Measurements from ENCODE around the gene APOA1.
A peak's percentile ranks its signal among the peaks of the same experiment; 100 is the strongest.
"Not testable (repeated sequence)": the region's sequence is repeated elsewhere in the genome, so short reads cannot be mapped to it uniquely, and the experiment has no call there.

The APOA1 gene

GRCh38 chr11:116857316-116857715 lies 19.9 kb upstream of the APOA1 start:
- DNase-seq, result no peak

DNA sequence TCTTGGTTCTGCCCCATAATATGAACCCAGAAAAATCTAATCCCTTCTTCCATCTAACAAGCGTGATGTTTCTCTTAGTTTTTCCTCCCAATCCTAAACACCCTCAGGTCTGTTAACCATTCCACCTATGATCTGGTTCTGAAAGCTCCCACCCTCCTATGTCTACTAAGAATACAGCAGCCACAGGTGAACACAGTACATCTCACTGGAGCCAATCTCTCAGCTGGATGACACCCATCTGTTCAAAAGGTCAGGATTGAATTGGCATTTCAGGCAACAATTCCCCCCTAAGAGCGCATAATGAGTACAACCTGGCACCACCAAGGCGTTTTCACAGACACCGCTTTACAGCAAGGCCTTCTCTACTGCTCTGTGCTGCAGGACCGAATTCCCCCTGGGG lies 19.0 kb upstream of the APOA1 start:
- DNase-seq, result no peak

- no peak for DNase-seq
Measured at GRCh38 chr11:116855413-116855812, 18.0 kb upstream of the APOA1 start.

DNA sequence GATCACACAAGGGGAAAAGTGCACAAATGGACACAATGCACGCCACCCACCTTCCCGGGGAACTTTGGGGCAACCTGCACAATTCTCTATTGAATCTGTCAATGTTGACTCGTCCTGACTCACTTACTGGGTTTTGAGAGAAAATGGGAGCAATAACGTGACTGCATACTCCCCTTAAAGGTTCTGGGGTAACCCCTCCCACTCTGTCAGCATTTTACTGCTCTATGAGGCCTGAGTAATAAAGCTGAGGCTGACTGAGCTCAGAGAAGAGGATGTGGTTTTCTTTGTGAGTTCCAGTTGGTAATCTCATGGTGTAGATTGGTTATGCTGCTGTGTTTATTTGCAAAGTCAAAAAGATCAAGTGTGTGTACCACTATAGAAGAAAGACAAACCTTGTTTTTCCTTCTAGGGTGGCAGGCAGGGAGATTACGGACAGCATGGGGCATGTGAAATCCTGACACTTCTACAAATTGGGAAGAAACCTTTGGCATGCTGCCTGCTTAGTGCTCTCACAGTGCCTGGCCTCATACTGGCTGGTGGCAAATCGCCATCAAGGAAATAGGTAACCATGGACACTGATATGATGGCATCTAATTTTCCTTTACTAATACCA lies 16.1 kb upstream of the APOA1 start:
- peak; percentile 82 for DNase-seq

- no peak for DNase-seq
Measured at GRCh38 chr11:116852261-116853031, 15.0 kb upstream of the APOA1 start.

DNA sequence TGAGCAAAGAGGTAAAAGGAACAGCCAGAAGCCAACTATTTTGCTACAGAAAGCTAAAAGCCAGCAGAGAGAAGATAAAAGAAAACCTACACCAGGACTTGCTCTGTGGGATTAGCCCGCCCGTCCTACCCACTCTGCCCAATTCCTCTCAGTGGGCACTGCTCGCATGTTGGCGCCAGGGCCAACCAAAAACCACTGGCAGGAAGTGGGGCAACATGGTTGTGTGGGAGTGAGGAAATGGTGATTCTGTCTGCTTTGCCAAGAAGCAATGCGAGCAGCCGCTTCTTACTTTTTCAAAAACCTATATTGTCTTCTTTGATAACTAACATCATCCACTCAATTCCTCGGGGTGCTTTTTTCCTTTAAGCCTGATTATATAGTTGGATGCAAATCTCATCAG lies 14.2 kb upstream of the APOA1 start:
- peak; percentile 62 for DNase-seq

GRCh38 chr11:116849486-116849885 lies 12.1 kb upstream of the APOA1 start:
- DNase-seq, result no peak

DNA sequence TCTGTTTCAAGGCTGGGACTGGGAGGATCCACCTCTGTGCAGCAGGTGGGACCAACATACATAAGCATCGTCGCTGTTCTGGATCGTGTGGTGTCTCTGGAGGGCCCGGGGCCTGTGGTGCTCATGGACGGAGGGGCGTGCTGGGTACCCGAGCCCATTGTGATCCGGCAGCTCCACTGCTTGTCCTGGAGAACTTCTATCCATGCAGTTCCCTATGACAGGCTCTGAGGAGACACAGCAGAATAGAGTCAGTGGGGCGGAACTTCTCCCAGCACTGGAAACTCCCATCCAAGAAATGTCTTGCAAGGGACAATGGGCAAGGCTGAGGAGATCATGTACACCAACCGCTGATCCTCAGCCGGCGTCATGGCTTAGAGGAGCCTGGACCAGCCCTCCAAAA lies 11.6 kb upstream of the APOA1 start:
- no peak for DNase-seq

DNA sequence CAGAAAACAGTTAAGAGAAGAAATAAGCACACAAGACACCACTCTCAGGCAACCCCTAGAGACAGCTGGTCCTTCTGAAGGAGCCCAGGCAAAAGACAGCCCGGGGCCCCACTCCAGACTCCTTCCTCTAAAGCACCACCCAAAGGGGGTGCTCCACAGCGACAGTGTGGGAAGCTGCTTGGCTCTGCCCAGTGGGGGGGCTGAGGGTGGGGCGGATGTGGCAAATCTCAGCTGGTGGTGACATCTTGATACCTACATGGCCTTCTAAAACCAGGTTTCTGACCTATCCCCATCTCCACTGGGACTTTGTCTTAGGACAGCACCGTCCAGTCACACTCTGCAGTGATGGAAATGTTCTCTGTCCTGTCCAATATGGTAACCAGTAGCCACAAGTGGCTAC lies 10.2 kb upstream of the APOA1 start:
- DNase-seq, result no peak

- DNase-seq, result no peak
Measured at GRCh38 chr11:116844722-116845121, 7.3 kb upstream of the APOA1 start.

- no peak for DNase-seq
Measured at GRCh38 chr11:116843661-116844060, 6.2 kb upstream of the APOA1 start.

DNA sequence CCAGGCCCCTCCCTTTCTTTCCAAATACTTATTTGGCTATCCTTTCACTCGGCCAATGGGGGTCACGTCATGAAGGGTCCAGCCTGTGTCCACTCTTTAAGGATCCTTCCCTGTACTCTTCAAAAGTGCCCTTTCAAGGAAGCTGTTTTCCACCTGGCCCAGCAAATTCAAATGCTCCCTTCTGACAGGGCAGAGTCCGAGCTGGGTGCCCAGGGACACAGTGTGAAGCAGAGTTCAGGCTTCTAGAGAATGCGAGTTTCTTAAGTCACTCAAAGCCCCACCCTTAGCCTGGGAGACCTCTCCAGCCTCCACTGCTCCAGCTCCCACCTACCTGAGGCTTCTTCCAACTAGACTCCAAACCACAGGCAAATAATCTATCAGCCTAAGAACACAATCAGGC lies 5.5 kb upstream of the APOA1 start:
- no peak for DNase-seq

- DNase-seq, result no peak
Measured at GRCh38 chr11:116842117-116842516, 4.7 kb upstream of the APOA1 start.

DNA sequence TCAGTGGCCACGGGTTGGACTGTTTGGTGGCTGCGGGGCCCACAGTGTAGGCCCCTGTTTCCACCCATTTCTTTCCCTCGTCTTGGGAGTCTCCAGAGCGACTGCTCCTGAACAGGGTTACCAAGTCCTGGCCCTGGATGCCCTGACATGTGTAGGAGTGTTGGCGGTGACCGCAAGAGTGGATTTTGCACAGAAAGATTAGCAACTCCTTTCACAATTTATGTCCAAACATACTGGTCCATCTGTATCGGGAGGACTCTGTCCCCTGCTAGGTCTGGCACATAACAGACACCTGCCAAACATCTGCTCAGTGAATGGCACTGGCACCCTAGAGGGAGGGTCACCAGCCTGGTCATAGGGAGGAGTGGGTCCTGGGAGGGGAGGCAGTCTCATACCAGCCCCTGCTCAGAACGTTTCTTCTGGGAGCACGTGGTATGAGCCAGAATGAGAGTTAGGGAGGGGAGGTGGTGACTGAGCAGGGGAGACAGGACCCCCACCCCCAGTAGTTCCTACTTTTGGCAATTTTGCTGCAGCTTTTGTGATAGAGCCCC lies 3.4 kb upstream of the APOA1 start:
- DNase-seq, result no peak

DNA sequence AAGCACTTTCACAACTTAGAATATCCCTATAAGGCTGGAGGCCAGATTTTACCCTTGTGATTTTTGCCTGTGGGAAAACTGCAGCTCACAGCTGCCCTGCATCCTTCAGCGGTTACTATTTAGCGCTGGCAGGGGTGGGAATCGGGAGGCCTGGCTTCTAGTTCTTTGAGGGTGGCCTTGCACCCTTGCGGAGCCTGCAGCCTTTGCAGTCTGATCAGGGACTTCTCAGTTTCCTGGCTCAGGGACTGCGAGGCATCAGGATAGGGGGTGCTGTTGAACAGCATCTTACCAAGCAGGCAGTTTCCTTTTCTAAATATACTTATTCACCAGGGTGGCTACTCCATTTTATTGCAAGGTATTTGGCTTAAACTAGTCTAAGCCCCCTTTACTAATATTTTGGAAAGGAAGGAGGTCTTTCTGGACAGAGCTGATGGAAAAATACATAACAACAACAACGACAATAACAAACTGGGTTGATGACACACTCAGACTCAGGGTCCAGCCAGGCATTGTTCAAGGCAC lies 2.9 kb upstream of the APOA1 start:
- no peak for DNase-seq

DNA sequence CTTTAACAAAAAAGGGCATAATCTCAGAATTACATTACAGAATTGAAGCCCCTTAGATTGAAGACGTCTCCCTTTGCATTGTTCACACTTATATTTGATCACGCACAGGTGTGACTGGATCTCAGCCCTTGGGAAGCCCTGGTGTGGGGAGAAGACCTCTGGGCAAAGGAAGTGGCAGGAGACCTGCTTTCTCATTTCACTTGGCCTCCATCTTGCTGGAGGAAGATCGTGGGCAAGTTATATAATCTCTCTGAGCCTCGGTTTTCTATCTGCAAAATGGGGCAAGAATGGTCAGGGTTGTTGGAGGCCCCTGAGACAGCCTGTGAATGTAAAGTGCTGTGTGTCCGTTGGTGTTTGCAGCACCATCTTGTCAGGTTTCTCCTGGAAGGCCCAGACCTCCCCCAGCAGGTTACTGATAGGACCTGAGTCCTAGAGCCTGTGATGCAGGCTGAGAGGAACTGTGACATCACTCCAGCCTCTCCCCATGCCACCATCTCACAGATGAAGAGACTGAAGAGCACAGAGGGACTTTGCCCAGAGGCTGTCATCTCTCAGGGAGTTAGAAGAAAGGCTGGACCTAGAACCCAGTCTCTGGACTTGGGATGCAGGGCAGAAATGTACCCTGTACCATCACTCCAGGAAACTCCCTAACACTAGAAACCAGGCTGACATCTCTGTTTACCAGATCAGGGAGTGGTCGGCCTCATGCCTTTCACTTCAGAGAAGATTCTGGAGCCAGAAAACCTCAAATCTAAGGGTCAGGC lies 1.1 kb upstream of the APOA1 start:
- DNase-seq, result no peak

GRCh38 chr11:116836632-116836991 lies 810 bp downstream of the APOA1 start:
- DNase-seq, result no peak

GRCh38 chr11:116835791-116836631 lies 1.4 kb downstream of the APOA1 start:
- DNase-seq, result peak; percentile 86

GRCh38 chr11:116835042-116835772 lies 2.2 kb downstream of the APOA1 start:
- DNase-seq, result no peak

DNA sequence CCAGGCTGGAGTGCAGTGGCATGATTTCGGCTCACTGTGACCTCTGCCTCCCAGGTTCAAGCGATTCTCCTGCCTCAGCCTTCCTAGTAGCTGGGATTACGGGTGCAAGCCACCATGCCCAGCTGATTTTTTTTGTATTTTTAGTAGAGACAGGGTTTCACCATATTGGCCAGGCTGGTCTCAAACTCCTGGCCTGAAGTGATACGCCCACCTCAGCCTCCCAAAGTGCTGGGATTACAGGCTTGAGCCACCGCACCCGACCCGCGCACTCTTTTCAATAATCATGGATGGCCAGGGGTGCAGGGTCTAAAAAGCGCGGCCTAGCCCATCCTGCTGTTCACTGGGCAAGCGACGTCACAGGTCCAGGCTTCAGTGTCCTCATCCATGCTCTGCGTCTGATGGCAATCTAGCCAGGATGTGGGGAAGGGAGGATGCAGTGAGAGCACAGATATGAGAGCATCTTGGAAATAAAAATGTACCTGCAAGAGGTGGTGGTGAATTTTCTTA lies 2.8 kb downstream of the APOA1 start:
- DNase-seq, result not testable (repeated sequence)

GRCh38 chr11:116833816-116834534 lies 3.4 kb downstream of the APOA1 start:
- no peak for DNase-seq
